HG03457 (cell line): ENCODE data around the gene FCGR3B.
"Not testable (repeated sequence)": the region's sequence is repeated elsewhere in the genome, so short reads cannot be mapped to it uniquely, and the experiment has no call there.

ENCODE experiments used
- ATAC-seq: cut with Tn5 transposase; IDR thresholded peaks from one replicate; pipeline ENCODE4 v1.9.1; 2021; ENCODE audit warnings: moderate number of reproducible peaks; ENCODE audit not compliant: unreplicated experiment

Gene FCGR3B

GRCh38 chr1:161606541-161607336 lies 24.2 kb downstream of the FCGR3B start:
- ATAC-seq, result not testable (repeated sequence)

DNA sequence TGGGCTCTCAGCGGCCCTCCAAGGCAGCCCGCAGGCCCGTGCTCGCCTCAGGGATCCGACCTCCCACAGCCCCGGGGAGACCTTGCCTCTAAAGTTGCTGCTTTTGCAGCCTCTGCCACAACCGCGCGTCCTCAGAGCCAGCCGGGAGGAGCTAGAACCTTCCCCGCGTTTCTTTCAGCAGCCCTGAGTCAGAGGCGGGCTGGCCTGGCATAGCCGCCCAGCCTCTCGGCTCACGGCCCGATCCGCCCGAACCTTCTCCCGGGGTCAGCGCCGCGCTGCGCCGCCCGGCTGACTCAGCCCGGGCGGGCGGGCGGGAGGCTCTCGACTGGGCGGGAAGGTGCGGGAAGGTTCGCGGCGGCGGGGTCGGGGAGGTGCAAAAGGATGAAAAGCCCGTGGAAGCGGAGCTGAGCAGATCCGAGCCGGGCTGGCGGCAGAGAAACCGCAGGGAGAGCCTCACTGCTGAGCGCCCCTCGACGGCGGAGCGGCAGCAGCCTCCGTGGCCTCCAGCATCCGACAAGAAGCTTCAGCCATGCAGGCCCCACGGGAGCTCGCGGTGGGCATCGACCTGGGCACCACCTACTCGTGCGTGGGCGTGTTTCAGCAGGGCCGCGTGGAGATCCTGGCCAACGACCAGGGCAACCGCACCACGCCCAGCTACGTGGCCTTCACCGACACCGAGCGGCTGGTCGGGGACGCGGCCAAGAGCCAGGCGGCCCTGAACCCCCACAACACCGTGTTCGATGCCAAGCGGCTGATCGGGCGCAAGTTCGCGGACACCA lies 25.0 kb downstream of the FCGR3B start:
- ATAC-seq, result not testable (repeated sequence)

DNA sequence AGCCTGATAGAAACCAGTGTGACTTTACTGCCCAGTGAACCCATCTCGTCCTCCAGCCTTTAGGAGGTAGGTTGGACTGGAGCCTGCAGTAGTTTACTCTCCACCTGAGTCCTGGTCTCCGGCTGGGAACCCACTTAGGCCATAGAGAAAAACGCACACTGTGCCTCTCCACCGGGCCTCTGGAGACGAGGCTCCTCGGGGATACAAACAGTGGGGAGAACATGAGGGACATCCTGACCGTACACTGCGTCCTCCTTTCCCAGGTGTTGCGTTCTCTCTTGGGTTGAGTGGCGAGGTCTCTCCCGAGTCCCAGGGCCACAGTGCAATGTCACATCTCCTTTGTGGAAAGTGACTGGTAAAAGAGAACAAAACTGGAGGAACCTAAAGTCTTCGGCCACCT lies 26.0 kb downstream of the FCGR3B start:
- ATAC-seq, result not testable (repeated sequence)

DNA sequence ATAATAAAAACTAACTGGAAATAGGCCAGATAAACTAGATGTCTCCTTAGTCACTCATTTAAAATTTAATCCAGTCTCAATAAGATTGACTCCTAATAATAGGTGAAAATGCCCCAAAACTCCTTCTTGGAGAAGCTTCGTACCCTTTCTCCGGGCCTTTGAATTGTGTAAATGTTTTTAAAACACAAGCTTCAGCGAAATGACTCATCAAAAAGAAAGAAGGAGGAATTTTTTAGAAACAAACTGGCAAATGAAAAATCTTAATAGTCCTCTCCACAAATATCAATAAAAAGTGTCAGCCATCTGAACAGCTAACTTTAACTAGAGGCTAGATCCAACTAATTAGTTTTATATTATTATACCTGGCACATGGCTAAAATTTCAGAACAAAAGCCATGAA lies 33.9 kb downstream of the FCGR3B start:
- not testable (repeated sequence) for ATAC-seq

GRCh38 chr1:161595583-161595982 lies 35.4 kb downstream of the FCGR3B start:
- not testable (repeated sequence) for ATAC-seq

GRCh38 chr1:161595173-161595572 lies 35.8 kb downstream of the FCGR3B start:
- not testable (repeated sequence) for ATAC-seq

DNA sequence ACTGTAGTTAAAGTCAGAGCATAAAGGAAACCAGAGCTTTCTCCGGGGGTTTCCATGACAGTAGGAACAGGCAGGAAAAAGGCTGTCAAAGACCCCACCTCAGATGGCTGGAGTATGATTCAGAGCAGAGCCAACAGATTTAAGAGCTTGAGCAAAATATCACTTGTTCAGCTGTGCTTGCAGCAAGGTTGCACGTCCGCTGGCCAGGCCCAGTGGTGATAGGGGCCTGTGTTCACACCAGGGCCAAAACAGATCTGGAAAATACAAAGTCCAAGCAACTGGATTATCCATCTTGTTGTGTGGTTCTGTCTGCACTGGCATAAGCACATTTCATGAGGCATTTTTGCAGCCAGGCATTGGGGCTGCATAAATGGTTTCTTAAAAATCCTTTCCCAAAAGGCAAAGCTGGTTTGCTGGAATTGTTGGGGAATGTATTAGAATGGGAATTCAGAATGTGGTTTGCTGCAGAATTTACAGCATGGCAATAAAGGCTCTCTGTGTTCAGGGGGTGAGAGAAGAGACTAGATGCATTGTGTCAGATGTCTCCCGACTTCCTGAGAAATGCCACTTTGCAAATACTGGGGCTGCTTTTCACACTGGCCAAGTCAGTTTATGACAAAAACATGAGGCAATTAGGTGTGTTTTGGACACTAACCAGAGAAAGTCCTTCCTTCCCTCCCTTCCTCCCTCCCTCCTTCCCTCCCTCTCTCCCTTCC lies 36.5 kb downstream of the FCGR3B start:
- not testable (repeated sequence) for ATAC-seq

DNA sequence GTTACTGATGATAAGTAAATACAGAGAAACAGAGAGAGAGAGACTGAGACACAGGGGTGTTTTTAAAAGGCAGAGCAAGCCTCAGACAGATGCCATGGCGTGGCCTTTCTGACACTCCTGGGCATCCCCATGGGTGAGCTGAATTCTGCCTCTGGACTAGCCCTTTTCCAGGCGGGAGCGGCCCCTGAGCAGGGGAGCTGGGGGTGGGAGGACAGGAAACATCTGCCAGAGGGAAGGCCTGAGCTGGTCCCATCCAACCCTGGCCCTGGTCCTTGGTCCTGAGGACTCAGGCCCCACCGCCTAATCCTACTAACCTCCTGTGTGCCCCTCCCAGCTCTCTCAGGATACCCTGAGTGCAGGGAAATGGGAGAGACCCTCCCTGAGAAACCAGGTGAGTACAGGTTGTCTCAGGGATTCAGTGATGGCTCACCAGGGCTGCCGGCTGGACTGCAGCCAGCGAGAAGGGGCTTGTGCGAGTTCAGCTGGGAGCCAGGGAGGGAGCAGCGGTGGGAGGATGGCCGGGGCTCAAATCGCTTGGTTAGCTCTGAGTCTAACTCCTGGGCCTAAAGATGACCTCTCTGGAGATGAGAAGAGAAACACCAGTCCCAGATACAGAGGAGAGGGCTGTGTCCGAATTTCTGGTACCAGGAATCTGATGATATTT lies 37.8 kb downstream of the FCGR3B start:
- not testable (repeated sequence) for ATAC-seq

GRCh38 chr1:161592586-161592985 lies 38.4 kb downstream of the FCGR3B start:
- not testable (repeated sequence) for ATAC-seq

DNA sequence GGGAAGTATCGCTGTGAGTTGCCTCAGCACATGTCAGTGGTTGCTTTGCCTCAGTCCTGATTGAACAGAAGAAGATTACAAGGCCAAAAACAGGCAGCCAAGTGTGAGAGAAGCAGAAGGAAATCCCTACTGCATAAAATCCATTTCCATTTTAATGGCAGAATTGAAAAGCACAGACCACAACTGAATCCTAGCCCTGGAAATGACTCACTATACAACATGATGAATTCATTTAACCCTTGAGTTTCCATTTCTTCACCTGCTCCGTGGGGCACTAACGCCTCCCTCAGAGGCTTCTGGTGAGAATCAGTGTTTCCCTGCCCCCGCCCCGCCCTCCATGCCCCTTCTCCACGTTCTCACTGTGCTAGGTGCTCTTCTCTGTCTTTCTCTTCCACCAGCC lies 41.1 kb downstream of the FCGR3B start:
- not testable (repeated sequence) for ATAC-seq

DNA sequence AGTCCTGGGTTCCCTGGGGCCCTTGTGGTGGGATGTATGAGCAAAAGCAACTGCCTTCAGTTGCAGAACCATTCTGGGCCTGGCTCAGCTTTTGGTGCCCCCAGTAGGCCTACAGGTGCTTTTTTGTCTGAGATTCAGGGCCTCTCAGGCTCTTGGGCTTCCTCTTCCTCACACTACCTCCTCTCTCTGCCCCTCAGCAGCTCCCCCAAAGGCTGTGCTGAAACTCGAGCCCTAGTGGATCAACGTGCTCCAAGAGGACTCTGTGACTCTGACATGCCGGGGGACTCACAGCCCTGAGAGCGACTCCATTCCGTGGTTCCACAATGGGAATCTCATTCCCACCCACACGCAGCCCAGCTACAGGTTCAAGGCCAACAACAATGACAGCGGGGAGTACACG lies 41.6 kb downstream of the FCGR3B start:
- not testable (repeated sequence) for ATAC-seq

GRCh38 chr1:161588596-161588995 lies 42.4 kb downstream of the FCGR3B start:
- not testable (repeated sequence) for ATAC-seq

DNA sequence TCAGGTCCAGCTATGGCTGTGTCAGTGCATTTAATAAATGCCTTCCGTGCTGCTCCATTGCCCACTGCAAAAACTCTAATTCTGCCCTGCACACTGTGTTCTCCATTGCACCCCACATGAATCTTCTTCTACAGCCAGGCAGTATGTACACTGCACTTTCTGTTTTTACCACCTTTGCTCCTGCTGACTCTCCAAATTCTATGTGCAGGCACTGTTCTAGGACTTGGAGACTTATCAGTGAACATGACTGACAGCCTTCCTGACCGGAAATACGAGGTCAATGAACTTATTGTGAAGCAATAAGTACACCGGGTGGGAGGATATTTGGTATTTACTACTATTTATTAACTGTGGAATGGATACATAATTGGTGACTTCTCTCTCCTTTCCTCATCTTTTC lies 48.1 kb downstream of the FCGR3B start:
- ATAC-seq, result not testable (repeated sequence)

DNA sequence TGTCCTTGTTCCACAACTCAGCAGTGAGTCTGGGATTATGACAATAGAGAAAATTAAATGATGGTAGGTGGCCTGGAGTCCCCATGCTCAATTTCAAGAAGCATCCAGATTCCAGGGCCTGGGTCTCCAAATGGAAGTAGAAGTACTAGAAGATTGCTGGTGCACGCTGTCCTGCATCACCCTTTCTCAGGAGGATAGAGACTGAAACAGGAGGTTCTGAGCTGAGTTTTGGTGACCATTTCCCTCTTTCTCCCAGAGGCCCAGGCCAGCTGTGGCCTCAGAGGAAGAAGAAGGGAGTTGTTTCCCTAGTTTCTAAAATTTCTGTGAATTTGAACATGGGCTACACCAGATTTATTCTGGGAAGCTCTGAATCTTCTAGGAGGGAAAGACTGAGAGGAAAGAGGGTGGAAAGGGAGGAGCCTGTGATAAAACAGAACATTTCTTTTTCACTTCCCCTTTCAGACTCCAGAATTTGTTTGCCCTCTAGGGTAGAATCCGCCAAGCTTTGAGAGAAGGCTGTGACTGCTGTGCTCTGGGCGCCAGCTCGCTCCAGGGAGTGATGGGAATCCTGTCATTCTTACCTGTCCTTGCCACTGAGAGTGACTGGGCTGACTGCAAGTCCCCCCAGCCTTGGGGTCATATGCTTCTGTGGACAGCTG lies 50.0 kb downstream of the FCGR3B start:
- ATAC-seq, result not testable (repeated sequence)

- not testable (repeated sequence) for ATAC-seq
Observed at GRCh38 chr1:161579856-161580507, 51.0 kb downstream of the FCGR3B start.

- ATAC-seq, result not testable (repeated sequence)
Observed at GRCh38 chr1:161576676-161577075, 54.3 kb downstream of the FCGR3B start.
